ENCODE results near the gene AGR2. TPM values are rescaled to one million over a fixed set of nuclear protein-coding genes. Genes with fewer than 3 reads are reported as not detected.

AGR2 gene
- total RNA-seq, 1 experiment from 2014 or later = 0.93 TPM

- DNase-seq (ENCODE audit: low read depth, low spot score) (no peak), ATAC-seq (no peak)
- ChIA-PET CTCF (interaction anchor here (1.2 kb wide), 1 partner anchor 9 kb away, joined by 3 read pairs; no protein-coding TSS in a partner anchor), RAD21 (ENCODE audit: low non-redundant PET in 1 of 2, low total read pairs in 2 of 2, uncharacterized antibody in 2 of 2, unreplicated experiment in 2 of 2) (no interaction called here), POLR2A (no interaction called here)
- BruUV-seq (replicated peaks) = no TSS peak
- intact Hi-C loops (cut with micrococcal nuclease) = no loop called here
- H4K20me1 ChIP-seq (ENCODE audit: insufficient read depth) = no peaks in the 10 kb centered on the region
- no peak overlapping the region for H3K27ac ChIP-seq (ENCODE audit: low read depth, low read length)
- no peak overlapping the region for H3K4me2 ChIP-seq (ENCODE audit: low read length)
- H2AFZ ChIP-seq (ENCODE audit: low read depth, low read length, poor library complexity, severe bottlenecking) = no peak overlapping the region
- no peak overlapping the region for H3K9ac ChIP-seq (ENCODE audit: low read length)
- no peak overlapping the region for H3K4me3 ChIP-seq (replicated peaks in 1 of 2; ENCODE audit: low read depth in 1 of 2, low read length in 2 of 2)
- H3K79me2 ChIP-seq (ENCODE audit: insufficient read depth, low read length) = no peaks in the 10 kb centered on the region
- TF ChIP-seq EZH2phosphoT487 (IDR thresholded peaks at IDR 0.05; ENCODE audit: borderline replicate concordance) (no peak), CBX3 (IDR thresholded peaks at IDR 0.05; ENCODE audit: low read depth) (no peak), YY1 (IDR thresholded peaks at IDR 0.05; ENCODE audit: extremely low read depth, insufficient replicate concordance, low read depth, low read length) (no peak), SIN3A (IDR thresholded peaks at IDR 0.05; ENCODE audit: low read depth) (no peak), ATF3 (IDR thresholded peaks at IDR 0.05) (no peak), JUND (IDR thresholded peaks at IDR 0.05) (no peak), FOSL1 (IDR thresholded peaks at IDR 0.05; ENCODE audit: low read depth) (no peak), CTCF (IDR thresholded peaks at IDR 0.05 in 2 of 3, conservative IDR thresholded peaks at IDR 0.05 in 1 of 3; ENCODE audit: borderline replicate concordance in 1 of 3, insufficient read depth in 1 of 3, low read depth in 2 of 3, low read length in 2 of 3) (no peak)
- no peaks in the 10 kb centered on the region for H3K4me1 ChIP-seq (ENCODE audit: control insufficient read depth in 1 of 2, insufficient read depth in 2 of 2, low read length in 2 of 2)
- peaks cover 3% of the 10 kb centered on the region for H3K9me2 ChIP-seq (ENCODE audit: insufficient read depth)
- H3K27me3 ChIP-seq (ENCODE audit: insufficient read depth, low read length) = no peaks in the 10 kb centered on the region
- no peaks in the 10 kb centered on the region; a peak in 1 of 4 replicates for H3K9me3 ChIP-seq (ENCODE audit: control insufficient read depth in 1 of 2, insufficient read depth in 1 of 2, low read depth in 1 of 2, low read length in 2 of 2)
- no peaks in the 10 kb centered on the region for H3K36me3 ChIP-seq (ENCODE audit: control insufficient read depth in 1 of 2, insufficient read depth in 2 of 2, low read length in 2 of 2)
These were observed 5.8 kb upstream of the AGR2 start for GRCh38 chr7:16810573-16810972.

- RAD21 ChIA-PET (ENCODE audit: low non-redundant PET in 1 of 2, low total read pairs in 2 of 2, uncharacterized antibody in 2 of 2, unreplicated experiment in 2 of 2) = no interaction called here
- Histone ChIP-seq H3K4me3 (replicated peaks in 1 of 2; ENCODE audit: low read depth in 1 of 2, low read length in 2 of 2) (no peak overlapping the region), H3K4me2 (ENCODE audit: low read length) (no peak overlapping the region), H3K9me2 (ENCODE audit: insufficient read depth) (peaks cover 3% of the 10 kb centered on the region), H3K27me3 (ENCODE audit: insufficient read depth, low read length) (no peaks in the 10 kb centered on the region), H3K27ac (ENCODE audit: low read depth, low read length) (no peak overlapping the region), H3K9ac (ENCODE audit: low read length) (no peak overlapping the region), H3K36me3 (ENCODE audit: control insufficient read depth in 1 of 2, insufficient read depth in 2 of 2, low read length in 2 of 2) (no peaks in the 10 kb centered on the region), H4K20me1 (ENCODE audit: insufficient read depth) (no peaks in the 10 kb centered on the region), H3K4me1 (ENCODE audit: control insufficient read depth in 1 of 2, insufficient read depth in 2 of 2, low read length in 2 of 2) (no peaks in the 10 kb centered on the region), H2AFZ (ENCODE audit: low read depth, low read length, poor library complexity, severe bottlenecking) (no peak overlapping the region), H3K9me3 (ENCODE audit: control insufficient read depth in 1 of 2, insufficient read depth in 1 of 2, low read depth in 1 of 2, low read length in 2 of 2) (no peaks in the 10 kb centered on the region; a peak in 1 of 4 replicates), H3K79me2 (ENCODE audit: insufficient read depth, low read length) (no peaks in the 10 kb centered on the region)
- intact Hi-C loops (cut with micrococcal nuclease) = no loop called here
- POLR2A ChIA-PET = no interaction called here
- DNase-seq (ENCODE audit: low read depth, low spot score) = no peak
- BruUV-seq (replicated peaks) = no TSS peak
- ATAC-seq = no peak
- CTCF ChIA-PET = interaction anchor here (0.9 kb wide), 1 partner anchor 9 kb away, joined by 3 read pairs; no protein-coding TSS in a partner anchor
- no peak for TF ChIP-seq TCF7L2 (IDR thresholded peaks at IDR 0.05; ENCODE audit: borderline replicate concordance, extremely low read depth, insufficient read depth, insufficient read length)
- no peak for TF ChIP-seq RAD21 (IDR thresholded peaks at IDR 0.05; ENCODE audit: low read depth)
- TF ChIP-seq EZH2 (IDR thresholded peaks at IDR 0.05) = no peak
- no peak for TF ChIP-seq JUND (IDR thresholded peaks at IDR 0.05)
- no peak for TF ChIP-seq ELF1 (IDR thresholded peaks at IDR 0.05; ENCODE audit: borderline replicate concordance, low read depth)
- no peak for TF ChIP-seq CBX3 (IDR thresholded peaks at IDR 0.05; ENCODE audit: low read depth)
- TF ChIP-seq ZBTB33 (IDR thresholded peaks at IDR 0.05; ENCODE audit: extremely low read depth, insufficient replicate concordance, low read length) = no peak
- TF ChIP-seq SP1 (IDR thresholded peaks at IDR 0.05; ENCODE audit: low read depth) = no peak
- no peak for TF ChIP-seq EGR1 (IDR thresholded peaks at IDR 0.05; ENCODE audit: low read depth)
- TF ChIP-seq CEBPB (IDR thresholded peaks at IDR 0.05; ENCODE audit: low read depth) = no peak
- no peak for TF ChIP-seq ZNF274 (IDR thresholded peaks at IDR 0.05; ENCODE audit: low read depth, low read length)
- no peak for TF ChIP-seq ATF3 (IDR thresholded peaks at IDR 0.05)
- TF ChIP-seq SRF (IDR thresholded peaks at IDR 0.05; ENCODE audit: low read depth) = no peak
These were observed 5.3 kb upstream of the AGR2 start for GRCh38 chr7:16810112-16810511.
